GM11168 (cell line): Measurements from ENCODE around the gene MT1M.

Experiments used
- in situ Hi-C: fragments of 300-500 bp; cut with MboI; formaldehyde crosslinking; loops from one replicate; pipeline ENCODE4 v1.12.0; 2022; ENCODE audit warnings: low sequenced_read_pairs; ENCODE audit not compliant: unreplicated experiment

MT1M gene

DNA sequence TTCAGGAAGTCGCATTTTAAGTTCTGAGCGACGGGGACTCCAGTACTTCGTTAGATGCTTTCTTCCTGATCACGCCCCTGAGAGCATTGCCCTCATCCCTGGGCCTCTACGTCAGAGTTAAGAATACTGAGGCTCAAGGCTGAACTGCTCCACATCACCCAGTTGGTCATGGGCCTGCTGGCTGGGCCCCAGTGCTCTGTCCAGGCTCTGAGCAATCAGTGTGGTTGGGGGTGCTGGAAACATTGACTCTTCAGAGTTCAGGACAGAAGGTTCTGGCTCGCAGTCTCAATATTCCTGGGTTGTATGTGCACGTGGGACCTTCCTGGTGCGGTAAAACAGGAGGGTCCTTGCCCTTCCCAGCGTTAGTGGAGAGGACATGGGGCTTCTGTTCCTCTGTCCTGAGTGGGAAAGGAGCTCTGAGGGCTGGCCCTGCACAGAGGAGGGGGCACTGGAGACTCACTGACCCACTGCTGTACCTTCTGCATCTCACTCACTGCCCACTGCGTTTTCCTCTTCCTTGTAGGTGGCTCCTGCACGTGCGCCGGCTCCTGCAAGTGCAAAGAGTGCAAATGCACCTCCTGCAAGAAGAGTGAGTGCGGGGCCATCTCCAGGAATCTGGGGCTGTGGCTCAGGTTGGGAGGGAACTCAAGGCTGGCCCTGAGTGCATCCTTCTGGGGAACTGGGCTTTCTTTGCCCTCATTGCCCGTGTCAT lies 6.4 kb upstream of the MT1M start:
- in situ Hi-C loops, result no loop called here

DNA sequence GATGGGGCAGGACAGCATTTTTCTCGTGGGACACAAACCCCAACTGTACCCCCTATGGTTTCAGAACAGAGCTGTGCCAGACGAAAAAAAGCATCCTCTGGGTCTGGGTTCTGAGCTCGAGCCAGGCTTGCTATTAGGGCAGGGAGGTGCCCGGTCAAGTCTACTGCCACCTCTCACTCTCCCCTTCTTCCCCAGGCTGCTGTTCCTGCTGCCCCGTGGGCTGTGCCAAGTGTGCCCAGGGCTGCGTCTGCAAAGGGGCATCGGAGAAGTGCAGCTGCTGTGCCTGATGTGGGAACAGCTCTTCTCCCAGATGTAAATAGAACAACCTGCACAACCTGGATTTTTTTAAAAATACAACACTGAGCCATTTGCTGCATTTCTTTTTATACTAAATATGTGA lies 5.8 kb upstream of the MT1M start:
- in situ Hi-C loops, result no loop called here

DNA sequence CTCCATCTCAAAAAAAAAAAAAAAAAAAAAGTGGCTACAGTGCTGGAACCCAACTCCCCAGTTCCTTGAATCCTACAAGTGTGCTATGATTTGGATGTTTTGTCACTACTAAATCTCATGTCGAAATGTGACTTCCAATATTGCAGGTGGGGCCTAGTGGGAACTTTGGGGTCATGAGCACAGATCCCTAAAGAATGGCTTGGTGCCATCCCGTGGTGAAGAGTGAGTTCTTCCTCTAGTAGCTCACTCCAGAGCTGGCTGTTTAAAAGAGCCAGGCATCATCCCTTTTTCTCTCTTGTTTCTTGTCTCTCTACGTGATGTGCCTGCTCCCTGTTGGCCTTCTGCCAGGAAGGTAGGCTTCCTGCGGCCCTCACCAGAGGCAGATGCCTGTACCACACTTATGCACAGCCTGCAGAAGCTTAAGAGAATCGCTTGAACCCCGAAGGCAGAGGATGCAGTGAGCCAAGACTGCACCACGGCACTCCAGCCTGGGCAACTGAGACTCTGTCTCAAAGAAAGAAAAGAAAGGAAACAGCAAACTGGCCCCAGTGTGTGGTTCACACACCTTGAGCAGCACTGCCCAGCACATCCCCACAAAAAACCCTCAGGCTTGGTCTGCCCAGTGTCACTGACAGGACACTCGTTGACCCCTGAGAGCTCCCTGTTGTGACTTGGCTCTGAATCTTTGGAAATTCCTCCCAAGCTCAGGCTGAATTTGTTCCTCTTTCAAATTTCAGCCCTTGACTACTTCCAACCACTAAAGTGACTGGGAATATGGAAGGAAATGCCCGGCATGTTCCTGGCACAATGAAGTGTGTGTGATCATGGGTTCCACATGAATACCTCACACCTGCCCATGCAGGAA lies 3.7 kb upstream of the MT1M start:
- in situ Hi-C loops, result no loop called here

DNA sequence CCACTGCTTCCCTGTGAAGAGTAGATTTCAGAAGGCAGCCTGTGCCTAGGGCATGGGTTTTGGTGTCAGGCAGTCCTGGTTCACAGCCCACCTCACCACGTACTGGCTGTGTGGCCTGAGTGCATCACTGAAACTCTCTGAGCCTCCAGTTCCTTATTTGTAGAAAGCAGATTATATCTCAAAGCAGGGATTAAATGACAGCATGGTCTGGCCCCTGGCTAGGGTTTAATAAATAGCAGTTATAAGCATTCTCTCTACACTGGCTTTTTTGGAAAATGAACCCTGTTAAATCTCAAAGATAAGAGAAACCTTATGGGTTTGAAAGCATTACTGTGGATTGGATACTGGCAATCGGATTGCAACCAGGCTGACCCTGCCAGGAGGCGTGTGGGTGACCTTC lies 2.9 kb upstream of the MT1M start:
- in situ Hi-C loops, result no loop called here

DNA sequence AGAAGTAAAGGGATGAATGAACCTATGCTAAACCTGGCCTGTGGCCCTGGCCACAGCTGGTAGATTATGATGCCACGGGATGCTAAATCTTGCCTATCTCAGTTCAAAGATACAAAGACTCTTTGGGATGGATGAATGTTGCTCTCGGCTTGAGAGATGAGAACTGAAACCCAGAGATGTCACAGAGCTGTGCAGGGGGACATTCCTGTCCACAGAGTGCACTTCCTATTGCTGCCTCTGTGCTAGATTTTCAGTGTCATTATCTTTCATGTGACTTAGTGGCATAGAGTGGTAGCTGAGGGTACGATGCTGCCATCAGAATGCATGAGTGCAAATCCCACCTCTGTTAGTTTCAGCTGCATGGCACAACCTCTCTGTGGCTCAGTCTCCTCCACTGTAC lies 2.3 kb upstream of the MT1M start:
- in situ Hi-C loops, result no loop called here

DNA sequence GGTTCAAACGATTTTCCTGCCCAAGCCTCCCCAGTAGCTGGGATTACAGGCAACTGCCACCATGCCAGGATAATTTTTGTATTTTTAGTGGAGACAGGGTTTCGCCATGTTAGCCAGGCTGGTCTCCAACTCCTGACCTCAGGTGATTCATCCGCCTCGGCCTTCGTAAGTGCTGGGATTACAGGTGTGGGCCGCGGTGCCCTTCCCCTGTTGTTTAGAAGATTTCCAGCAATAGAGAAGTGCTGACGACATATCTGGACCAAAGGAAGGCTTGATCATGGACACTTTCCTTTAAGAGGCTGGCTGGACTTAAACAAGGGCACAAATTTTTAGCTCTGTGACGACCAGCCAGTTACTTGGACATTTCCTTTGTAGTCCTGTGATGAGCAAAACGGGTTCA lies 1.3 kb upstream of the MT1M start:
- in situ Hi-C loops, result no loop called here

DNA sequence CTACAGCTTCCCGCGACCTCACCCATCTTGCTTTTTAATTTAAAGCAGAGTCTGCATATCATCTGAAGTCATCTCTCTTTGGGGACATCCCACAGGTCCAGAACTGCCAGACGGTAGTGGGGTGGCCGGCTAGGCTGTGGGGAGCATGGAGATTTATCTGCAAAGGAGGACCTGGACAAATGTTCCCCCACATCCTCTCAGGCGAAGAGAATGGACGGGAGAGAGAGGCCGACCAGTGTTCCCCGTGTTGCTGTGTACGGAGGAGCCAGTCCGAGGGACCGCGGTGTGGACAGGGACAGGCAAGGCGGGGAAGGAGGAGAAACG lies 665 bp upstream of the MT1M start:
- in situ Hi-C loops, result no loop called here

DNA sequence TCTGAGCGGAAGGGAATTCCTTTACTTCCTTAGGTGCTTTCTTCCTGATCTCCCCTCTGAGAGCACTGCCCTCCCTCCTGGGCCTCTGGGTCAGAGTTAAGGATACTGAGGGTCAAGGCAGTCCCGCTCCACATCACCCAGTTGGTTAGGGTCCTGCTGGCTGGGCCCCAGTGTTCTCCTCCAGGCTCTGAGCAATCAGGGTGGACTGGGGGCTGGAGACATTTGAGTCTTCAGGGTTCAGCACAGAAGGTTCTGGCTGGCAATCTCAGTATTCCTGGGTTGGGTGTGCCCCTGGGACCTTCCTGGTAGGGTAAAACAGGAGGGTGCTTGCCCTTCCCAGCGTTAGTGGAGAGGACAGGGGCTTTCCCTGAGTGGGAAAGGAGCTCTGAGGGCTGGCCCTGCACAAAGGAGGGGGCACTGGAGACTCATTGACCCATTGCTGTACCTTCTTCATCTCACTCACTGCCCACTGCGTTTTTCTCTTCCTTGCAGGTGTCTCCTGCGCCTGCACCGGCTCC lies 448 bp downstream of the MT1M start:
- in situ Hi-C loops, result no loop called here

DNA sequence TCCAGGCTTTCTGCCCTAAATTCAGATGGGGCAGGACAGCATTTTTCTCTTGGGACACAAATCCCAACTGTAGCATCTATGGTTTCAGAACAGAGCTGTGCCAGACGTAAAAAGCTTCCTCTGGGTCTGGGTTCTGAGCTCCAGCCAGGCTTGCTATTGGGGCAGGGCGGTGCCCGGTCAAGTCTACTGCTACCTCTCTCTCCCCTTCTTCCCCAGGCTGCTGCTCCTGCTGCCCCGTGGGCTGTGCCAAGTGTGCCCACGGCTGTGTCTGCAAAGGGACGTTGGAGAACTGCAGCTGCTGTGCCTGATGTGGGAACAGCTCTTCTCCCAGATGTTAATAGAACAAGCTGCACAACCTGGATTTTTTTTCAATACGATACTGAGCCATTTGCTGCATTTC lies 1.1 kb downstream of the MT1M start:
- in situ Hi-C loops, result no loop called here

DNA sequence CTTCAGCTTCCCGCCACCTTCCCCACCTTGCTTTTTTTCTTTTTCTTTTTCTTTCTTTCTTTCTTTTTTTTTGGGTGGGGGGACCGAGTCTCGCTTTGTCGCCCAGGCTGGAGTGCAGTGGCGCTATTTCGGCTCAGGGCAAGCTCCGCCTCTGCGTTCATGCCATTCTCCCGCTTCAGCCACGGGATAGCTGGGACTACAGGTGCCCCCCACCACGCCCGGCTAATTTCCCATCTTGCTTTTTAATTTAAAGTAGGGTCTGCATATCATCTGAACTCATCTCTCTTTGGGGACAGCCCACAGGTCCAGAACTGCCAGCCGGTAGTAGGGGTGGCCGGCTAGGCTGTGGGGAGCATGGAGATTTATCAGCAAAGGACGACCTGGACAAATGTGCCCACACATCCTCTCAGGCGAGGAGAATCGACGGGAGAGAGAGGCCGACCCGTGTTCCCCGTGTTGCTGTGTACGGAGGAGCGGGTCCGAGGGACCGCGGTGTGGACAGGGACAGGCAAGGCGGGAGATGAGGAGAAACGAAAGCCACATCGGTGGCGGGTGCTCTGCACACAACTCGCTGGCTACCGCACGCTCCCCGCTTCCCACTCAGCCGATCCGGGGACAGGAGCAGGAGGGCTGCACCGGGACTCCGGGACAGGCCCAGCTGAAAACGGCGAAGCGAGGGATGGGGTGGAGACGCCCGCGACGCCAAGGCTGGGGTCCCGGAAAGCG lies 2.4 kb downstream of the MT1M start:
- in situ Hi-C loops, result no loop called here

DNA sequence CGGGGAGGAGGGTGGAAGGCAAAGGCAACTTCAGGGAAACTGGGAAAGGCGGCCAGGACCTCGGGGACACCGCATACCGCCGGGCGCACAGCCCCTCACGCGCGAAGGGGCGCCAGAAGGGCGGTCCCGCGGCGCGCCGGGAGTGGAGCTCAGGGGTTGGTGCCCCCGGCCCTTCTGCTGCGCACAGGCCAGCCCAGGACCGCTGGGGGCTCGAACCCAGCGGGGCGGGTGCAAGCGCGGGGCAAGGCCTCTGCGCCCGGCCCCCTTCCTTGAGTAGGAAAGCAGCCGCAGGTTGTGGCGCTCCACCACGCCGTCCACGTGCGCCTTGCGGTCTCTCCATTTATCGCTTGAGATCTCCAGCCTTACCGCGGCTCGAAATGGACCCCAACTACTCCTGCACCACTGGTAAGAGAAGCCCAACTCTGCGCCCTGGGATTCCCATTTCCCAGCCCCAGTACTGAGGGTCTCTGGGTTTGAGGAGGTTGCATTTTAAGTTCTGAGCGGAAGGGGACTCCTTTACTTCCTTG lies 3.0 kb downstream of the MT1M start:
- in situ Hi-C loops, result no loop called here

DNA sequence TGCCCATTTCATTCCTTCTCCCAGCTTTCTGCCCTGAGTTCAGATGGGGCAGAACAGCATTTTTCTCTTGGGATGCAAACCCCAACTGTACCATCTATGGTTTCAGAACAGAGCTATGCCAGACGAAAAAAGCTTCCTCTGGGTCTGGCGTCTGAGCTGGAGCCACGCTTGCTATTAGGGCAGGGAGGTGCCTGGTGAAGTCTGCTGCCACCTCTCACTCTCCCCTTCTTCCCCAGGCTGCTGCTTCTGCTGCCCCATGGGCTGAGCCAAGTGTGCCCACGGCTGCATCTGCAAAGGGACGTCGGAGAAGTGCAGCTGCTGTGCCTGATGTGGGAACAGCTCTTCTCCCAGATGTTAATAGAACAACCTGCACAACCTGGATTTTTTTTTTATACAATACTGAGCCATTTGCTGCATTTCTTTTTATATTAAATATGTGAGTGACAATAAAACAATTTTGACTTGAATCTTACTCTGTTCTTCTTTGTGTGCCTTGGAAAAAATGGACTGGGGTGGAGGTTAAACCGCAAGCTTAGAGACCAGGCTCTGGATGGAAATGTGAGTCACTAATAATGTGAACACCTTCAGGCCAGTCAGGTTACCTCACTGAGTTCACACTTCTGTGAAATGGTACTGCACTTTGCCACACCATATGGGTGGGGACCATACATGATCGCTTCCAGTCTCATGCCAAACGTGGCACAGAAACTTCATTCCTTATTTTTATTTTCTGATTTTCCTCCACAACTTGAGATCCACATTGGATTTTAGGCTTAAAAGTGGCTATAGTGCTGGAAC lies 4.4 kb downstream of the MT1M start:
- in situ Hi-C loops, result no loop called here

DNA sequence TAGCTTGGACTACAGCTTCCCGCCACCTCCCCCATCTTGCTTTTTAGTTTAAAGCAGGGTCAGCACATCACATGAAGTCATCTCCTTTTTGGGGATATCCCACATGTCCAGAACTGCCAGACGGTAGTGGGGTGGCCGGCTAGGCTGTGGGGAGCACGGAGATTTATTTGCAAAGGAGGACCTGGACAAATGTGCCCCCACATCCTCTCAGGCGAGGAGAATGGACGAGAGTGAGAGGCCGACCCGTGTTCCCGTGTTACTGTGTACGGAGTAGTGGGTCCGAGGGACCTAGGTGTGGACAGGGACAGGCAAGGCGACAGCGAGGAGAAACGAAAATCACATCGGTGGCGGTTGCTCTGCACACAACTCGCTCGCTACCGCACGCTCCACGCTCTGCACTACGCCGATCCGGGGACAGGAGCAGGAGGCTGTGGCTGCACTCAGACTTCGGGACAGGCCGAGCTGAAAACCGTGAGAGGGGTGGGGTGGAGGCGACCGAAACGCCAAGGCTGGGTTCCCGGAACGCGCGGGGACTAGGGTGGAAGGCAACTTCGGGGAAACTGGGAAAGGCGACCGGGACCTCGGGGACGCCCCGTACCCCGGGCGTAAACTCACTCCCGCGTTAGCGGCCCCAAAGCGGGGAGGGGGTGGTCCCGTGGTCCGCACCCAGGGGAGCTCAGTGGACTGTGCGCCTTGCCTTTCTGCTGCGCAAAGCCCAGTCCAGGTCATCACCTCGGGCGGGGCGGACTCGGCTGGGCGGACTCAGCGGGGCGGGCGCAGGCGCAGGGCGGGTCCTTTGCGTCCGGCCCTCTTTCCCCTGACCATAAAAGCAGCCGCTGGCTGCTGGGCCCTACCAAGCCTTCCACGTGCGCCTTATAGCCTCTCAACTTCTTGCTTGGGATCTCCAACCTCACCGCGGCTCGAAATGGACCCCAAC lies 5.6 kb downstream of the MT1M start, which contains the start of gene MT1A:
Gene MT1A, plus strand, starts transcription at position 853 of the 937 bp plus-strand sequence. Its CDS starts 73 bp downstream, at position 926.
- in situ Hi-C loops, result no loop called here

DNA sequence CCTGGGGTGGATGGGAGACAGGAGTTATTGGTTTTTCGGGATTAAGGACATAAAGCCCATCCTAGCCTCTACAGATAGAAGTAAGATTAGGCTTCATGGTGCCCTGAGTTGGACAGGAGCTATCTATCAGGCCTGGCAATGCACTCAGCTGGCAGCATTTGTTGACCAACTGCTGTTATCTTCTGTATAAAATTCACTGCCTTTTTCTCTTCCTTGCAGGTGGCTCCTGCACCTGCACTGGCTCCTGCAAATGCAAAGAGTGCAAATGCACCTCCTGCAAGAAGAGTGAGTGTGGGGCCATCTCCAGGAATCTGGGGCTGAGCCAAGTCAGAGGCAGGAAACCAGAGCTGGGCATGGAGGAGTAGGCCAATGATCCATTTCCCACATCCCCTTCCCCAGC lies 6.6 kb downstream of the MT1M start:
- in situ Hi-C loops, result no loop called here

DNA sequence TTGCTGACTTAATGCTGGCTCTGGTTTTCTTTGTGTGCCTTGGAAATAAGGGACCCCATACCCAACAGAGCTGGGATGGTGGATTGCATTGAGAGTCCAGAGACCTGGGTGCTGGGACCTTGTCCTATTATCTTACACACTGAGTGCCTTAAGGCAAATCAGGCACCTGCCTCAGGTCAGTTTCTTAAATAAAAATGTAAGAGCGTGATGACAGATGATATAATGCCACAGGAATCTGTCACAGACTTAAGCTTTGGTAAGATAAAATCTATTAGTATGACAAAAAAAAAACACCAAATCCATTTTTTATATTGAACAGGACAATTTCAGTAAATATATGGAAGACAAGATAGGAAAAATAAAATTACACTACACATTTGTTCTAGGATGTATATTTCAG lies 7.6 kb downstream of the MT1M start:
- in situ Hi-C loops, result no loop called here

DNA sequence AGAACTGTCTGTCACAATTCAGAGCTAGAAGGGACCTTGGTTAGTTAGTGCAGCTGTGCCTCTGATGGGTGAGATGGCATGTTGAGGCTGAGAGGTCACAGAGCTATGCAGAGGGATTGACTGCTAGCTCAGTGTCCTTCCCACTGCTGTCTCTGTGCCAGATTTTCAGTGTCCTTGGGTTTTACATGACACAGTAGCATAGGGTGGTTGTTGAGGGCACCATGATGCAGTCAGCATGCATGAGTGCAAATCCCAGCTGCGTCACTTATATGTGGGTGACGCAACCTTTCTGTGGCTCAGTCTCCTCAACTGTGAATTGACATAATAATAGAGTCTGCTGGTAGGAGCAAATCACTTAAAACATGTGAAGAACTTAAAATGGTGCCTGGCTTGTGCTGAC lies 8.7 kb downstream of the MT1M start:
- in situ Hi-C loops, result no loop called here

DNA sequence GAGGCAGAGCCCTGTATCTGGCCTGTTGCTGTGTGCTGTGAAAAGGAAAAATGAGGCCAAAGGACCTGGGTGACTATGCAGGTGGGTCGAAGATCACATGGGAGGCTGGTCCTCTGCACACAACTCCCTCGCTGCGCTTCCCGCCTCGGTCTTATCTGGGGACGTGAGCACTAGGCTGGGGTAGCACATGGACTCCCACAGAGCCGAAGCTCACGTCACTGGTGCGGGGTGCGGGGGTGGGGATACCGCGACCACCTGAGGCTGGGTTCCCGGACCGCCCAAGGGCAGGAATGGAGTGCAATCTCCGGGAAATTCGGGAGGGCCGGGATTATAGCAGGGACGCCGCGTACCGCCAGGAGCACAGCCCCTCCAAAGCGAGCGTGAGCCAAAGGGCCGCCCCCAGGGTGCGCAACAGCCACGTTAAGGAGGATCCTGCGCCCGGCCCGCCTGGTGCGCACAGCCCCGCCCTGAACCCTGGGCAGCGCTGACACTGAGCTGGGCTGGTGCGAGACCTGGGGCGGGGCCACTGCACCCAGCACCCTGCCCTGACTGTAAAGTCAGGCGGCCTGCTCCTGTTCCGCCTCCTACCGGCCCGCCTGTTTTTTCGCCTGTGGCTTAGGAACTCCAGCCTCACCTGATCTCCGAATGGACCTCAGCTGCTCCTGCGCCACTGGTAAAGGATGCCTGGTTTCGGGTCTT lies 10.8 kb downstream of the MT1M start:
- in situ Hi-C loops, result no loop called here

DNA sequence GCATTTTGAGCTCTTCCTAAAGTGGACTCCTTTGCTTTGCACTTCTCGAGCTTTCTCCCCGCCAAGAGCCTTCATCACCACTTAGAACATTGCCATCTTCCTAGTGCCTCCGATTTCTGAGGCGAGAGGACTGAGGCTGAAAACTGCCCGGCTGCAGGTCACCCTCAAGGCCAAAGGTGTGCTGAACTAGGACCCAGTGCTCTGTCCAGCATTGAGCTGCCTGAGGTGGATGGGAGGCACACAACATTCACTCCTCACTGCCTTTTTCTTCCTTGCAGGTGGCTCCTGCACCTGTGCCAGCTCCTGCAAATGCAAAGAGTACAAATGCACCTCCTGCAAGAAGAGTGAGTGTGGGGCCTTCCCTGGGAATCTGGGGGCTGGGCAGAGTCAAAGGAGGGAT lies 11.4 kb downstream of the MT1M start:
- in situ Hi-C loops, result no loop called here
